Muscle of back (tissue), 11 donors: ENCODE data around the gene DPF1. TPM values are rescaled to one million over a fixed set of nuclear protein-coding genes. Genes with fewer than 3 reads are reported as not detected.
"Not testable (repeated sequence)": the region's sequence is repeated elsewhere in the genome, so short reads cannot be mapped to it uniquely, and the experiment has no call there.

Source experiments
- DNase-seq, 3 donors: peaks; one replicate each; pipeline versions ENCODE4 v3.0.0 to v3.0.0-alpha.2; 2013
- polyA plus RNA-seq, 10 donors: library from polyadenylated mRNA; unstranded; fragments of 120-200 nt; gene quantifications; one replicate each; pipeline ENCODE4 v1.2.1, GENCODE V29; 2013; ENCODE audit not compliant: insufficient read length in 10 of 10

Gene DPF1
- polyA plus RNA-seq, 10 donors: 2.3 to 5.5 (median 3.4) TPM

GRCh38 chr19:38251564-38252051 is 27.6 kb upstream of the DPF1 start:
- peak; percentile 40 to 89 (median 59) for DNase-seq

- peak; percentile 40 to 92 (median 72) for DNase-seq
Measured at GRCh38 chr19:38250821-38251563, 27.0 kb upstream of the DPF1 start.

- DNase-seq: no peak
Measured at GRCh38 chr19:38250428-38250820, 26.4 kb upstream of the DPF1 start.

- DNase-seq: no peak
Measured at GRCh38 chr19:38248421-38248820, 24.4 kb upstream of the DPF1 start.

GRCh38 chr19:38247734-38248268 is 23.8 kb upstream of the DPF1 start:
- DNase-seq: no peak

GRCh38 chr19:38247126-38247525 is 23.1 kb upstream of the DPF1 start:
- no peak for DNase-seq

GRCh38 chr19:38245826-38246498 is 21.9 kb upstream of the DPF1 start:
- DNase-seq: no peak

- no peak for DNase-seq
Measured at GRCh38 chr19:38243279-38243673, 19.3 kb upstream of the DPF1 start.

GRCh38 chr19:38239816-38240215 is 15.8 kb upstream of the DPF1 start:
- no peak for DNase-seq

GRCh38 chr19:38234615-38235014 is 10.6 kb upstream of the DPF1 start:
- DNase-seq: no peak

GRCh38 chr19:38233740-38234251 is 9.8 kb upstream of the DPF1 start:
- peak; percentile 48 to 79 (median 73) for DNase-seq

GRCh38 chr19:38231918-38232317 is 7.9 kb upstream of the DPF1 start:
- DNase-seq: no peak

GRCh38 chr19:38230506-38231133 is 6.6 kb upstream of the DPF1 start:
- DNase-seq: not testable (repeated sequence)

GRCh38 chr19:38229585-38230073 is 5.6 kb upstream of the DPF1 start:
- peak; percentile 64 to 80 (median 78) for DNase-seq

- DNase-seq: no peak
Measured at GRCh38 chr19:38228491-38229439, 4.7 kb upstream of the DPF1 start.

- no peak for DNase-seq
Measured at GRCh38 chr19:38228005-38228377, 4.0 kb upstream of the DPF1 start.

- no peak for DNase-seq
Measured at GRCh38 chr19:38227287-38228004, 3.4 kb upstream of the DPF1 start.

GRCh38 chr19:38224863-38225218 is 819 bp upstream of the DPF1 start:
- not testable (repeated sequence) for DNase-seq

- DNase-seq: no peak
Measured at GRCh38 chr19:38223617-38224013, 407 bp downstream of the DPF1 start.

- DNase-seq: no peak
Measured at GRCh38 chr19:38223119-38223523, 901 bp downstream of the DPF1 start.
